ENCODE results near the gene WDR86. TPM values are rescaled to one million over a fixed set of nuclear protein-coding genes. Genes with fewer than 3 reads are reported as not detected.

WDR86 gene
- total RNA-seq, 1 experiment from 2014 or later: 0.86 TPM

DNA sequence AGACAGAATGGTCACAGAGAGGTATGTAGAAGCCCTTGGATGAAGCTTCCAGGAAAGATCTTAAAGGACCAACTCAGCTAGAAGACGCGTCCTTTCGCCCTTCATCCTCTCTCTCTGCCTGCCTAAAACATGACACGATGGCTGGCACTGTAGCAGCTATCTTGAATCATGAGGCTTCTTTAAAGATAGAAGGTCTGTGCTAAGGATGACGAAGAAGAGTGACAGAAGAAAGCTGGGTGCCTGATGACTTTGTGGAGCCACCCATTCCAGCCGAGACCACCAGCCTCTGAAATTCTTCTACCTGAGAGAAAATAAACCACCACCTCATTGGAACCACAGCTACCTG lies 25.5 kb downstream of the WDR86 start:
- TF ChIP-seq, protein P1, sequence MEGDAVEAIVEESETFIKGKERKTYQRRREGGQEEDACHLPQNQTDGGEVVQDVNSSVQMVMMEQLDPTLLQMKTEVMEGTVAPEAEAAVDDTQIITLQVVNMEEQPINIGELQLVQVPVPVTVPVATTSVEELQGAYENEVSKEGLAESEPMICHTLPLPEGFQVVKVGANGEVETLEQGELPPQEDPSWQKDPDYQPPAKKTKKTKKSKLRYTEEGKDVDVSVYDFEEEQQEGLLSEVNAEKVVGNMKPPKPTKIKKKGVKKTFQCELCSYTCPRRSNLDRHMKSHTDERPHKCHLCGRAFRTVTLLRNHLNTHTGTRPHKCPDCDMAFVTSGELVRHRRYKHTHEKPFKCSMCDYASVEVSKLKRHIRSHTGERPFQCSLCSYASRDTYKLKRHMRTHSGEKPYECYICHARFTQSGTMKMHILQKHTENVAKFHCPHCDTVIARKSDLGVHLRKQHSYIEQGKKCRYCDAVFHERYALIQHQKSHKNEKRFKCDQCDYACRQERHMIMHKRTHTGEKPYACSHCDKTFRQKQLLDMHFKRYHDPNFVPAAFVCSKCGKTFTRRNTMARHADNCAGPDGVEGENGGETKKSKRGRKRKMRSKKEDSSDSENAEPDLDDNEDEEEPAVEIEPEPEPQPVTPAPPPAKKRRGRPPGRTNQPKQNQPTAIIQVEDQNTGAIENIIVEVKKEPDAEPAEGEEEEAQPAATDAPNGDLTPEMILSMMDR (conservative IDR thresholded peaks at IDR 0.05; ENCODE audit: low read depth, low read length): no peak
- TF ChIP-seq EZH2 (IDR thresholded peaks at IDR 0.05; ENCODE audit: borderline replicate concordance, low read depth, low read length, poor library complexity, severe bottlenecking): no peak
- intact Hi-C loops (cut with micrococcal nuclease; ENCODE audit: unreplicated experiment): no loop called here
- no peak for DNase-seq (ENCODE audit: low spot score)
- Histone ChIP-seq H3K27me3 (replicated peaks; ENCODE audit: insufficient read depth, low read depth, low read length, poor library complexity) (peaks cover 22% of the 10 kb centered on the region), H3K4me3 (ENCODE audit: low read depth, low read length, poor library complexity, severe bottlenecking) (no peak overlapping the region), H3K9me3 (ENCODE audit: low read depth, low read length, poor library complexity, severe bottlenecking) (no peaks in the 10 kb centered on the region), H3K4me1 (ENCODE audit: insufficient read depth, low read length, poor library complexity, severe bottlenecking) (peaks cover 10% of the 10 kb centered on the region), H3K36me3 (ENCODE audit: insufficient read depth, low read length, poor library complexity, severe bottlenecking) (no peaks in the 10 kb centered on the region), H3K27ac (ENCODE audit: low read depth, low read length, poor library complexity, severe bottlenecking) (no peak overlapping the region)
- ChIA-PET CTCF (no interaction called here), POLR2A (ENCODE audit: low non-redundant PET) (no interaction called here)
- no TSS peak for BruUV-seq (replicated peaks)

DNA sequence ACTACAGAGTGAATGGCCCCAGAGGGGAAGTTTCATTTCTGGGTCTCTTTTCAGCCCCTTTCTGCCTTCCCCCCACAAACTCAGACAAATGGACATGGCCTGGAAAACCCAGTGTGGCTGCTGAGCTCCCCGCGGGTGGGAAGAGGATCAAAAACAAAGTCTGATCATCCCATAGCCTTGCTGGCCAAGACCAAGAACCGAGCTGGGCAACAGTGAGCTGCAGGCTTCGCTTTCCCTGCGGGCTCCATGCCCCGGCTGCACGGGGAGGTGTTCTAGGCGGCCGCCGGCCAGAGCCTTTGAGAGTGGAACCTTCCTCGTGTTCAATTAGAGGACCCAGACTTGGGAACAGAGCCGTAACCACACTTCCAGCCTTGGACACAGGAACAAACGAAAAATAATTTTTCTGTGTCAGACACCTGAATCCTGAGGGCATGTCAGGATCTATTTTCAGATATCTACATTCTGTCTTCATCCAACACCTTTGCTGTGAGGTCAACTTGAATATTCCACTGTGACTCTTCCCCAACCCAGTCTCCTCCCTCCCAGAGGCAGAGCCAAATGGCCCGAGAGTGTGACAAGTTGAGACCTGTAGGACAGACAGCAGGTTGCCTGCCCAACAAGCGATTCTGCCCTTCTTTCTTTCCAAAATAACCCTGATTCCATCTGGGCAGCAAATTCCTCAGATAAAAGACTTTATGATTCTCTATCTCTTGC lies 26.0 kb downstream of the WDR86 start:
- no peak for DNase-seq (ENCODE audit: low spot score)
- CTCF ChIA-PET: interaction anchor here (0.7 kb wide), 1 partner anchor 136 kb away, joined by 3 read pairs; no protein-coding TSS in a partner anchor
- POLR2A ChIA-PET (ENCODE audit: low non-redundant PET): interaction anchor here (0.6 kb wide), 1 partner anchor 24 kb away, joined by 3 read pairs; no protein-coding TSS in a partner anchor
- TF ChIP-seq, protein P1 (conservative IDR thresholded peaks at IDR 0.05; ENCODE audit: low read depth, low read length): no peak
- no peaks in the 10 kb centered on the region for H3K9me3 ChIP-seq (ENCODE audit: low read depth, low read length, poor library complexity, severe bottlenecking)
- H3K27ac ChIP-seq (ENCODE audit: low read depth, low read length, poor library complexity, severe bottlenecking): no peak overlapping the region
- intact Hi-C loops (cut with micrococcal nuclease; ENCODE audit: unreplicated experiment): no loop called here
- H3K36me3 ChIP-seq (ENCODE audit: insufficient read depth, low read length, poor library complexity, severe bottlenecking): no peaks in the 10 kb centered on the region
- no TSS peak for BruUV-seq (replicated peaks)
- peaks cover 10% of the 10 kb centered on the region for H3K4me1 ChIP-seq (ENCODE audit: insufficient read depth, low read length, poor library complexity, severe bottlenecking)
- H3K4me3 ChIP-seq (ENCODE audit: low read depth, low read length, poor library complexity, severe bottlenecking): no peak overlapping the region
- peaks cover 22% of the 10 kb centered on the region for H3K27me3 ChIP-seq (replicated peaks; ENCODE audit: insufficient read depth, low read depth, low read length, poor library complexity)

DNA sequence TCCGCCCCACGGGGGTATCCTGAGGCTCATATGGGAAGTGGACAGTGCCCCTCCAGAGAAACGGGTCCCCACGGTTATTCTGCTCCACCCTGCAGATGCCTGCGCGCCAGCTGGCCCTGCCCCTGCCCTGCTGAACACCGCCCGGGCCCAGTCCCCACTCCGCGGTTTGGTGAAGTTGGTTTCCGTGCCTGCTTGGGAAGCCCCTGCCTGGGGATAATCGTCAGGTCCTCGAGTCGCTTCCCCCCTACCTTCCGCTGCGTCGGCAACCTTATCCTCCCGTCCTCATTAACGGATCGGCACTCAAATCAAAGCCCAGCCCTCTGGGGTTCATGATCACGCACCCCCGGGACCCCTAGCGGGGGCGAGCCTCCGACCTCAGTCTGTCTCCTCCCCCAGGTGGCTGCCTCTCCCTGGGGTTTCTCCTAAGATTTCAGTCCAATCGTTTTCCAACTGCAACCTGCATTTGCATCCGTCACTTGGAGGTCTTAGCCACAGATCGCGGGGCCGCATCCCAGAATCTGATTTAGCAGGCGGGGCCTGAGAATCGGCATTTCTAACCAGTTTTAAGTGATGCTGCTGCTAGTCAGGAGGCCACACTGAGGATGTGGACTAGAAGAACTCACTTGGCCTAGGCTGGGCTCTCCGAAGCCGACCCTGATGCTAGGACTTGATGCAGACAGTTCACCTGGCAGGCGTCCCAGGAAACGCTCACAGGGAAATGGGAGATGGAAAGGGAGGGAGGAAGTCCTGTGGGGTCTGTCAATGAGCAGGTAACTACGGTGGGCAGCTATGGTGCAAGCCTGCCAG lies 27.6 kb downstream of the WDR86 start:
- intact Hi-C loops (cut with micrococcal nuclease; ENCODE audit: unreplicated experiment): no loop called here
- no peak for DNase-seq (ENCODE audit: low spot score)
- Histone ChIP-seq H3K4me1 (ENCODE audit: insufficient read depth, low read length, poor library complexity, severe bottlenecking) (peaks cover 10% of the 10 kb centered on the region), H3K9me3 (ENCODE audit: low read depth, low read length, poor library complexity, severe bottlenecking) (no peaks in the 10 kb centered on the region), H3K27ac (ENCODE audit: low read depth, low read length, poor library complexity, severe bottlenecking) (no peak overlapping the region), H3K4me3 (ENCODE audit: low read depth, low read length, poor library complexity, severe bottlenecking) (peak overlapping the region; percentile 31), H3K36me3 (ENCODE audit: insufficient read depth, low read length, poor library complexity, severe bottlenecking) (no peaks in the 10 kb centered on the region), H3K27me3 (replicated peaks; ENCODE audit: insufficient read depth, low read depth, low read length, poor library complexity) (peaks cover 22% of the 10 kb centered on the region)
- BruUV-seq (replicated peaks): no TSS peak
- ChIA-PET CTCF (interaction anchor here (0.6 kb wide), 1 partner anchor 109 kb away, joined by 5 read pairs; no protein-coding TSS in a partner anchor), POLR2A (ENCODE audit: low non-redundant PET) (no interaction called here)
- TF ChIP-seq EZH2 (IDR thresholded peaks at IDR 0.05; ENCODE audit: borderline replicate concordance, low read depth, low read length, poor library complexity, severe bottlenecking): no peak
- TF ChIP-seq, protein P1 (conservative IDR thresholded peaks at IDR 0.05; ENCODE audit: low read depth, low read length): no peak

Data from A673 (cell line).